ENCODE results near the gene KRT73.

The KRT73 gene

DNA sequence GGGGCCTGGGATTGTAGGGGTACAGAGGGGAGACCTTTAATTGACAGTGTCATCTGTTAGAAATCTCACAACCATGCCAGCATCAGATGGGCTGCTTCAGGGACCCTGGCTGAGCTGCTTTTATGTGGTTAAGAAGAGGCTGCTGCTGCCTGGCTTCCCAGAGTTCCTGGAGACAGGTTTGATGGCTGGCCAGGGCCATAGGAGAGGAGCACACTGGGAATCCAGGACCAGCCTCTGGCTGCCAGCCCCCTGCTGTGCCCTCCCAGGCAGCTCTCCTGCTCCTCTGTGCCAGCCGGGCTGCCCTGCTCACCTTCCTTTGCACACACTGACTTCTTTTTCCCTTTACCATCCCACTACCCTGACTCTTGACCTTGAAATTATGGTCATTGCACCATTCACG is 507 bp upstream of the KRT73 start:
- DNase-seq (ENCODE audit: low read depth in 2 of 2), result no peak

DNA sequence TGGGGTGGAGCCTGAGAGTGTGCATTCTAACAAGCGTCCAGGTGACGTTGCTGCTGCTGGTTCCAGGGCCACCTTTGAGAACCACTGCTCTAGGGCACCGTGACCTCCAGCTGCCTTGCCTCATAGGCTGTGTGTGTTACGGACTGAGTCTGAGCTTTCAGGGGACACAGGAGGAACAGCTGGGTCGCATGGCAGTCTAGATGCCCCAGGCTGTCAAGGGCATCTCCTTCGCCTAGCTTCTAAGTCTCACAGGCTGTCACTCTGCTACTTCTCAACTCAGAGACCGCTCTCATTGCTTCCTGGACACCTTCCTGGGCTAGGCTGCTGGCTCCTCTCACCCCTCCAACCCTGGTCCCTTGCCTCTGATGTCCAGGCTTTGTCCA is 965 bp downstream of the KRT73 start:
- DNase-seq (ENCODE audit: low read depth in 2 of 2), result no peak

DNA sequence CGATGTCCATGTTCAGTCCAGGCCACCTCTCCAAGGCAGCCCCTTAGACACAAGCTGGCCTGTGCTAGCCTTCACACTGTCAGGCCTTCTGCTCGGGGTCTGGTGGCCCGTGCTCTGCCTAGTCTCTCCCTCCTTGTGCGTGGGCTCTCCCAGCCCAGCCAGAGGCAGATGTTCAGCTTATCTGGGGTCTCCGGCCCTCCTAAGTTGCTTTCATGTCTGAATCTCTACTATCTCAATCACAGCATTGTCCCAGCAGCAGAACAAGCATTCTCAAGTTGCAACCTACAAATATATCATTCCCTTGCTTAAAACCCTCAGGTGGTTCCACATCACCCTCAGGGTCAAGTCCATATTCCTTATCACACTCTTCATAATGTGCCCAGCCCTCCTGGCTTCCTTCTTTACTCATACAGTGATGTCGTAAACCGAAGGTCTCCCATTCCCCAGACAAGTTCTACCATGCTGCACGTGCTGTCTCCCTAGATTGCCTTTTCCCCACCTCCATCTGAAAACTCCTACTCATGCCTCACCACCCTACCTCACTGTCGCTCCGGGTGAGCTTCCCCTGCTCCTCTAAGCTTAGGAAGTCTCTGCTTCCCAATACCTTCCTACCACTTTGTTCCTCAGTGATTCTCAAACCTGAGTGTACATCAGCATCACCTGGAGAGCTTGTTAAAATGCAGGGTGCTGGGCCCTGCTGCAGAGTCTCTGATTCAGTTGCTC is 1.5 kb downstream of the KRT73 start:
- DNase-seq (ENCODE audit: low read depth in 2 of 2), result no peak

DNA sequence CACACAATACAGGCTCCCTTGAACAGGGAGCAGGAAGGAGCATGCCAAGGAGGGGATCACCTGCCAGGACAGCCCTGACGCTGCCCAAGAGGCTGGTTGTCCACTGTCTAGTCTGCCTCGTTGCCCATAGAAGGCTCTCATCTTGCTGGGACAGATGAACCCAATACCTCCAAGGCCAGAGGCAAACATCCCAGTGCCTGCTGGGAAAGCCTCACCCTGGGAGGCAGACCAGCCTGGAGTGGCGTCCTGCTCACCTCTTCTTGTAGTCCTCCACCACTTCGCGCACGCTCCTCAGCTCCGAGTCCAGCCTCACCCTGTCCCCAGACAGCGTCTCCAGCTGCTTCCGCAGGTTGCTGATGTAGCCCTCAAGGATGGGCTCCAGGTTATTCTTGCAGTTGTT is 2.4 kb downstream of the KRT73 start:
- no peak for DNase-seq (ENCODE audit: low read depth in 2 of 2)

DNA sequence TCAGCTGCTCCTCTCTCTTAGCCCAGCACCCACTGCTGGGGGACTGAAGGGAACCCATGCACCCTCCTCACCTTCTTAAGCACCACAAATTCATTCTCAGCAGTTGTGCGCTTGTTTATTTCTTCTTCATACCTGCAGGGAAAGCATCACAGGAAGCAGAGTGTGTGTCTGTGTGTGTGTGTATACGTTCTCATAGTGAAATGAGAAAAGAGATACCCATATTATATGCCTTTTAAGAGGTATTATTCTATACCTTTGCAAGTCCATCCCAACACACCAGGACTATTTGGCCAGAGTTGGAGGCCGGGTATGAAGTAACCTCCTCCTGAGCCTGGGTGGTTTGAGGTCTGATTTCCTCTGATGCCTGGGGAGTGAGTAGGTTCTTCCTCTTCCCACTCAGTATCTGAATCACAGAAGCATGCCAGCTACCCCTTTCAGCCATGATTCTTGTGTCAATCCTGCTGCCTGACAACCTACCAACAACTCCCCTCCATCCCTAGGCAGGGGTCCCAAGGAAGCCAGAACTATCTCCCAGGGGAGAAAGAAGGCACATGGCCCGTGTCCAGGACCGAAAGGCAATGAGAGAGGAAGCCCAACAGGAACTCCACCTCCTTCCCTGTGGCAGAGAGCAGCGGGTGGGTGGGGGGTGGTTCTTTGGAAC is 3.0 kb downstream of the KRT73 start:
- no peak for DNase-seq (ENCODE audit: low read depth in 2 of 2)

DNA sequence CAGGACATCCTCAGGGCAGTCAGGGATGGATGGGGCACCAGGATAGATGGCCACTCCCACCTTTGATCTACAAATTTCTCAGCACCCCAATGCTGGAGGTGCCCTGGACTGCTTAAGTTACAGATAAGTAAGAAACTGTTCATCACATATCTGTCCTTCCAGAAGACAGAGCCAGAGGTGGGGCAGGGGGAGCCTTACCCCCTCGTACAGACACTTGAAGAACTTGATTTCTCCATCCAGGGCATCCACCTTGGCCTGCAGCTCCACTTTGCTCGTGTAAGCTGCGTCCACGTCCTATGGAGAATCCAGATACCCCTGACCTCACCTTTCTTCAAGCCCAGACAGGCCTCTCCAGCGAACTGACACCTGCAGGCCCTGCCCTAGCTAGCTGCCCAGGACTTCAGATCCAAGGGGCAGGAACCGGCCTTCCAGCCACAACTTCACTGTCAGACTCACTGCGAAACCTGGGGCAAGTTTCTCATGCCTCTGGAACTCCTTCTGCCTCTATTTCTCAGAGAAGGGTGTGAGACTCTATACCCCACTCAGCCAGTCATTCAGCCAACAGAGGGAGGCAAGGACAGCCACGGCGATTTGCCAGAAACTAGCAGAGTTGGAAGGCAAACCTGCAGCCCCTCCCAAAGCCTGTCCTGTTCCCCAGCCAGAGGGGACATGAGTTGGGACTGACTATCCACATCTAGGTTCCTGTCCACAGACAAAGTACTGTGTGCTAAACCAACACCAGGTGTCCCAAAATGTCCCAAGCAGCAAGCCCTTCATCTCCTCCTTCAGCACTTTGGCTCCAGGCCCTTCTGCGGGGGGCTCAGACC is 3.8 kb downstream of the KRT73 start:
- no peak for DNase-seq (ENCODE audit: low read depth in 2 of 2)

DNA sequence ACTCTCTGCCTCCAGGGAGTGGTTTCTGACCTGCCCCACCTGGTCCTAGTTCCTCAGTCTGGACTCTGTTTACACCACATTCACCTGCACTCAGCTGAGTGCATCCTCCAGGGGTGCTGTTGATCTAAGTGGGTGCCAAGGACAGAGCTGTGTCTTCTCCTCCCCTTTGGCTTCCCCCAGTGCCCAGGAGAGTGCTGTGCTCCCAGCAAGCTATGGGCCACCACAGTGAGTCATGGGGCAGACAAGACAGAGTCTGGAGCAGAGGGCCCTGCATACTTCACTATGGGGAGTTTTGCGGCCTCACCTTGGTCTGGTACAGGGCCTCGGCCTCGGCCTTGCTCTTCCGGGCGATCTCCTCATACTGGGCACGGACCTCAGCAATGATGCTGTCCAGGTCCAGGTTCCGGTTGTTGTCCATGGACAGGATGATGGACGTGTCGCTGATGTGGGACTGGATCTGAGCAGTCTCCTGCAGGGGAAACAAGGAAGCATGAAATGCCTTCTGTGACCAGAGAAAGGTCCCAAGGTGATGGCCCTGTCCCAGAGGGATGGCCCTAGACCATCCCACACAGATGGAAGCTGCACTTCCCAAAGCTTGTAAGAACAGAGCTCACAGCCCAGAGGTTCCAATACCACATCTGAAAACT is 4.9 kb downstream of the KRT73 start:
- no peak for DNase-seq (ENCODE audit: low read depth in 2 of 2)

DNA sequence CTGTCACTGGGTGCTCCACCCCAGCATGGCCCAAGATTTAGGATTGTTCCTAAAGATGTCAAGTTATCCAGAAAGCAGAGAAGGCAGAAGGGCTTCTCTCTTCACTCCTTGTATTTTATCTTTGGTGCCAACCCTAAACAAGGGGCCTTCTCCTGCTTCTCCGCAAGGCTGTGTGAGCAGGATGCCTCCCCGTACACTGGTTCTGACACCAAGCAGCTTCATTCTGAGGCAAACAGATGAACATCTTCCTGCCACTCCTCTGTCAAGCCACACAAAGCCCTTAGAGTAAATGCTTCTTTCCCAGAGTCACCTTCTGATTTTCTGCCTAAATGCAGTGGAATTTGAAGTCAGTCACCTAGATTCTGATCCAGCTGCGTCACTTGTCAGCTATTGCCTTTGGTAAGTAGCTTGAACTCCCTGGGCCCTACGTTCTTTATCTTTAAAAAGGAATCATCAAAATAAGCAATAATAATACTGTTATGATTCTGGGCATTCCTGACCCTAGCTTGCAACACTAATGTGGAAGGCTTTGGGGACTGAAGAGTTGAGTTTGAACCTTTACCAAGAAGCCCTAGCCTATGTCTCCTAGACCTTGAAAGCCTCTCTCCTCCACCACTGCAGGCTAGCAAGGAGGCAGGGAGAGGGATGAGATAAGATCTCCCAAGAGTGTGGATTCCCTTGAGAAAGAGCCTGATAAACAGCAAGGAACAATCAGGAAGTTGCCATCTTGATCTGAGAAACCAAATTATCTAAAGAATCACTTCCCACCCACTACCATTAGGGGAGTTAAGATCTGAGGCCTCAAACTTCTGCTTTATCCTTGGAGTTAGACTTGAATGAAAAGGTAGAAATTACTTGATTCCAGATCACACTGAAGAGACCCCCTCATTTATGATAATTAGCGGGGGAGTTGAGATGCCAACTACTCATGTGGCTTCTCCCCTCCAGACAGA is 5.7 kb downstream of the KRT73 start:
- no peak for DNase-seq (ENCODE audit: low read depth in 2 of 2)

DNA sequence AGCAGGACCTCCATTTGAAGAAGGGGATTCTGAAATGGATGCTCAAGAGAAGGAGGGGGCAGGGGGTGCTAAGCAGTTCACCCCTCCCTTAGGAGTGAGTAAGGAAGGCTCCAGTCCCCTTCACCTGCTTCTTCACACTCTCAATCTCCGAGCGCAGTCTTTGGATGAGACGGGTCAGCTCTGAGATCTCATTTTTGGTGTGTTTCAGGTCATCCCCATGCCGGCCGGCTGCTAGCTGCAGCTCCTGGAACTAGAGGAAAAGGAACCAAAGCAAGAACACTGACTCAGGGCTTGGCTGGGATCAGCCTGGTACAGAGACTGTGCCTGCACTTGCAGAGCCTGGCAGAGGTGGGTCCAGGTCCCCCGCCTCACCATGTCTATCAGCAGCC is 7.3 kb downstream of the KRT73 start:
- DNase-seq (ENCODE audit: low read depth in 2 of 2), result no peak

DNA sequence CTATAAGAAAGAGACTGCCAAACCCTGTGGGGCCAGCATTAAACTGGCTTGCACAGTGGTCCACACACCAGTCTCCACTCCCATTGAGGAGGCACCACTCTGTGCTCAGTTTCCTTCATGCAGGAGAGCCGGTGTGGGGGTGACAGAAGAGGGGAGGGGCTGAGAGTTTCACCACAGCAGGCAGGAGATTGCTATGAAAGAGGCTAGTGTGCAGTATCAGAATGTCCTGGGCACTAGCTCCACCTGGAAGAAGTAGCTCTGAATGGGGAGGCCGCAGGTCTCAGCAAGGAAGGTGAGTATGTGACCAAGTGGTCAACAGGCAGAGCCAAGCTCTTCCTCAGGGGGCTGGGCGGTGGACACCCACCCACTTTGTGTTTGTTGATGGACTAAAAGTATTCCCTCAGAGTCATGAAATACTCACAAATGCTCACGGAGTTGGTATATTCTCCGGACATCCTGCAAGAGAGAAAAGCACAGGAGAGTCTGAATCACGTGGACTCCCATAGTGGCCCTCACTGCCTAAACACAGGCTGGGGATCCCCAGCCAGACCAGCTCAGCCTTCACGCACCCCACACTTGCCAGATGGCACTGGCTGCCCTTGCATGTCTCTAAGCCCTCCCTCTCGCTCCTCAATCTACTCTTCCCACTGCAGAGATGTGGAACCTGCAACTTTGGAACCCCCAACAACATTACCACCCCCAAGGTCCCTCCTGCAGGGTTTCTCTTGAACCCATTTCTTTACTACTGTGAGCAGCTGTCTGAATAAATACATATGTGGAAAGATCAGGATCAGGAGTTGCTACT is 9.3 kb downstream of the KRT73 start:
- DNase-seq (ENCODE audit: low read depth in 2 of 2), result no peak

DNA sequence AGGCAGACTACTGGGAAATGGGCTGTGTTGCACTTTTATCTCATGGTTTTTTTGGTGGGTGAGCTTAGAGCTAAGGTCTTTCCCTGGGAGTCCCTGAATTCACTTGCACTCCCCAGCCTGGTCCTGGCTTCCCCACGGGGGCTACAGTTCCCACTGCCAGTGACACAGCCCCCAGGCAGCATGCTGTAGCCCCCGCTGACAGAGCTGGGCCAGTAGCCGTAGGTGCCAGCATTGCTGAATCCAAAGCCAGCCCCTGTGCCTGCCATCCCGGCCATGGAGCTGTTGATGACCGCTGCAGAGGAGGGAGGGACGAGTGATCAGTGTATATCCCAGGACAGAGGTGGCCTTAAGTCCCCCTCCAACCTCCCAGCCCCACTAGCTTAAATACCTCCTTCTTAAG is 10.2 kb downstream of the KRT73 start:
- DNase-seq (ENCODE audit: low read depth in 2 of 2), result no peak

DNA sequence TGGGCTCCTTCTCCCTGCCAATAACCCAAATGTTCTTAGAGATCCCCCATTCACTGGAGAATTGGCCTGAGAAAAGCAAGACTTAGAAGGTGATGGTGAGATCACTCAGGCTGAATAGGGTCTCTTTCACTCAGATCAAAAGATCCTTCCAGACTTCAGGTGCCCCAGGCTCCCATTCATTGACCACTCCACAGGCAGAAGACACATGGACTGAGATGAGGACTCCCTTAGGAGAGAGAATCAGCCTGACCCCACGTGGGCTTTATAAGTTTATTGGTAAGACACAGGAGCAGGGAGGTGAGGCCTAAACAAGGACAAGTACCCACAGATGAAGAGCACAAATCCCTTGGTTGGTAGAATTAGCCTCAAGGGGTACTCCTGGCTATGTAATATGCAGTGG is 11.0 kb downstream of the KRT73 start:
- no peak for DNase-seq (ENCODE audit: low read depth in 2 of 2)

DNA sequence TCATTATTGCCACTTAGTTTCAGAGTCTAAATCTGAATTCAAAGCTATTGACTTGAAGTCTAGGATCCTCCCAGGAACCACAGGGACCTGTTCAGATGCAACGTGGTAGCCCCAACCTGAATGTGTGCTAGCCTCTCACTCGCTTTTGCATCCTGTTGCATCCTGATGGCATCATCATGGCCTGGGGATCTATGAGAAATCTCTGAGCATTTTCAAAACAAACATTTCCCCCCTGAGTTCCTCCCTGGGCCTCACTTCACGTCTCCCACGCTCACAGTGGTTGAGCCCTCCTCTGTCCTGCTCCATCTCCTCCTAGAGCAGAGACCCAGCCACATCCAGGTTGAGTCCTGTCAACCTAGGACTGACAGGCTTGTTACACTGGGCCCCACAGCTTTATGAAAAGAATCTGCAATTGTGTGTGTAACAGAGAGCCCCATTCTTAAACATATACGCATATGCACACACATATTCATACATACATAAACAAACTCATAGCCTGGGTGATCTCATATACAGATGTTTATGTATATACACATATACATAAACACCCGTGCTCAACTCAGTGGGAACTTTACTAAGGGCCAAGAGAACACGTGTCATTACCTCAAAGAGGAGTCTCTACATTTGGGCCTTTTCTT is 11.7 kb downstream of the KRT73 start:
- no peak for DNase-seq (ENCODE audit: low read depth in 2 of 2)

DNA sequence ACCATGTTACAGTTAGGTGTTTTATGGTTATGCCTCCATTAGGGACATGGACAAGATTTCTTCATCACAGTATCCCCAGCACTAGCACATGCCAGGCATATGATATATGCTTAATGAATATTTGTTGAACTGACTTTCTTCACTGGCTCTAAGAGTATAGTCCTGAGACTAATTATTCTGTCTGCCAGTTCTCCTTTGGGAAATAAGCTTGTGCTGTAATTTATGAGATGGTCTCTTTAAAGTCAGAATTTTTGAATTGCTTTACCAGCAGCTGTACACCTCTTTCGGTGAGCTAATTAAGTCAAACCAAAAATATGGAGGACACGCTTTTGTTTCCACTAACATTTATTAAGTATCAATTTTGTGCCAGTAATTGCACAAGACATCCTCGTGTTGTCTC is 12.3 kb downstream of the KRT73 start:
- DNase-seq (ENCODE audit: low read depth in 2 of 2), result no peak

DNA sequence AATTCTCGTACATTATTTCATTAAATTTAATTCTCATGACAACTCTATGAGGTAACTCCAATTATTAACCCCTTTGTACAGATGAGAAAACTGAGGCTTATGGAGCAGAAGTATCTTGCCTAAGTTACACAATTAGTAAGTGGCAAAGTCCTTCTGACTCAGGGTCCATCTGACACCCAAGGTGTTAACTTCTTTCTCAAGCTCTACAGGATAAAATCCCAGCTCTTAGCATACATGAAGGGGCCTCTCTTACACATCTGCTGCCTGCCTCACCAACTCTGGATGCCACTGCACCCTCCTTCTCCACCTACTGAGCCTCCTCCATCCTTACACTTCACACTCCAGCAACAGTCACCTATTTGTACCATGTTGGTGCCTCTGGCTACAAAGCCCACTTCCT is 12.8 kb downstream of the KRT73 start:
- no peak for DNase-seq (ENCODE audit: low read depth in 2 of 2)

DNA sequence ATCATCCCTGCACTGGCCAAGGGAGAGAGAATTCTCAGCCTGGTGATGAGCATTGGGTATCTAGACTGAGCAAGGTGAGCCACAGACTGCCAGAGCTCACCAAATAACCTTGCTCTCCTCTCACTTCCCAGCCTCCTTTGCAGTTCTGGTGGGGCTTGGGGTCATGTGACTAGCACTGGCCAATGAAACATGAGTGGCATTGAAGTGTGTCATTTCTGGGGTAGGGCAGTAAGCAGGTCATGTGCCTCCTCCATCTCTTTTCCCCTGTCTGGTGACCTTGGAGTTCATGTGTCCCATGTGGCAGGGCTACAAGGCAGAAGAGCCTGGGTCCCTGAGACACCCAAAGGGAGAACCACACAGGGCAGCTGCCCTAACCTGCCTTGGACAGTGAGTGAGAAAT is 13.5 kb downstream of the KRT73 start:
- no peak for DNase-seq (ENCODE audit: low read depth in 2 of 2)

DNA sequence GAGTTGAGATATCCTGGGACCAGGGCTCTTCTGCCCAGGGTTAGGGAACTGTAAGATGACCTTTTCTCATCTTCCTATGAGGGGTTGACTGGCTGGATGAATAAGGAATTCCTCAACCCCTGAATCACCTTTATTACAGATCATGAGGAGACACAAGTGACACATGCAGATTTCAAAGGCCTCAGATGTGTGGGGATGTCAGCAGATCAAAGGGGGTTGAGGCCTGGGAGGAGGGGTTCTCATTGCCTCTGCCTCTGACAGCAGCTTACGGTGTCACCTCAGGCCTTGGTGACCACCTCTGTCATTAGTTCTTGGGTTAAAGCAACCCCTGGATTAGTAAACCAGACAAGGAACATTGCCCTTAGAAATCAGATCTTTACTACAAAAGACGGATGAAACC is 15.0 kb downstream of the KRT73 start:
- DNase-seq (ENCODE audit: low read depth in 2 of 2), result no peak

DNA sequence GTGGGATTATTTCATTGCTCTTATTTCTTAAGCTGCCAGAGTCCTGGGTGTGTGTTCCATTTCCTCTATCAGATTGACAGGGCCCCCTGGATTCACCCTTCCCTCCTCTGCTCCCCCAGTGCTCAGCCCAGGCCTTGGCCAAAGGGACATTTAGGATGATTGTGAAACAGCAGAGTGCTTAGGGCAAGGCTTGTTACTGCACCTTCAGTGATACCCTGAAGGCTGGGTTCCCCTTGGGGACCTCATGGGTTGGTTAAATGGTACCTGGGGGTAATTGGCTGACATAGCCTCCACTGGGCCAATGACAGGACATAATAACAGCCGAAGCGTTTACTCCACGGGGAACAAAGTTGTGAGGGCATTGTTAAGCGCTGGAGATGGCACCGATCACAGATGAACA is 15.8 kb downstream of the KRT73 start:
- no peak for DNase-seq (ENCODE audit: low read depth in 2 of 2)

DNA sequence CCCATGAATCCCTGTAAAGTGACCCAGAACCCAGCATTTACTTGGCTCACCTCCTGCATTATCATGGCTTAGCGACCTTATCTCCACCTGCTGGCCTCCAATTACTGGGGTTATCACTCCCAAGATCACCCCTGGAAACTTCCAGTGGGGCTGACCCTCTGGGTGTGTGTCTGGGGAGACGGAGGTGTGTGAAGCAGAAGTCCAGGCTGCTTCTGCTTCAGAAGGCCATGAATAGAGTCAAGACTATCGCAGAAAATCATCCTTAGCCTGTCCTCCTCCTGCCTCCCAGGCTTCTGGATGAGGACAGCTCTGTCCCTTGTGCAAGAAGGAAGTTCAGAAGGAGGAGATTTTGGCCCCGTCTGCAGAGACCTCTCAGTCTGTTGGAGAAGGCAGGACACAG is 16.7 kb downstream of the KRT73 start:
- DNase-seq (ENCODE audit: low read depth in 2 of 2), result no peak

DNA sequence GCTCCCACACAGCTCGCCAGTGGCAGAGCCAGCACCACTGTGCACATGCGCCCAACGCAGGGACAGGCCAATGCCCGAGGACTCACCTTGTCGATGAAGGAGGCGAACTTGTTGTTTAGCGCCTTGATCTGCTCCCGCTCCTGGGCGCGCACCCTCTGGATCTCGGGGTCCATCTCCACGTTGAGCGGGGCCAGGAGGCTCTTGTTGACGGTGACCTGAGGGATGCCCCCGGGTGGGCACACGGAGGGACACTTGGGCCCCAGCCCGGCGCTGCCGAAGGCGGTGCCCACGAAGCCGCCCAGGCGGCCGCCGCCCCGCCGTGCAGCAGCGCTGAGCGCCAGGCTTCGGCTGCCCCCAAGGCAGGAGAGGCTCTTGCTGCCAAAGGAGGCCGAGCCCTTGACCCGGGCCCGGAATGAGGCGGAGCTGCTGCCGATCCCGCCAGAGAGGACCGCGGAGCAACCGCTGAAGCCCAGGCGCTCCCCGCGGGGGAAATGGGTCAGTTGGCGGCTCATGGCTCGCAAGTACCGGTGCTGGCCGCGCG is 17.3 kb downstream of the KRT73 start, which contains the start of gene KRT72:
TSS of gene KRT72 (minus strand) at position 523 of the 541 bp plus-strand sequence. CDS start at position 512, 11 bp downstream.
- DNase-seq (ENCODE audit: low read depth in 2 of 2), result no peak

All from stimulated activated CD8-positive, alpha-beta memory T cell treated with anti-CD3 and anti-CD28 coated beads, Interleukin-2, amount 100 ng/mL, for 48 hours (primary cell).